Calu3 (cell line): ENCODE measurements around the gene DNAH6. TPM values are rescaled to one million over a fixed set of nuclear protein-coding genes. Genes with fewer than 3 reads are reported as not detected.

Source experiments
- BruUV-seq: library from RNA; stranded (reverse); fragments of 400-500 nt; replicated peaks from 2 replicates; lab custom pipeline; 2021; lab: Mats Ljungman, UMichigan
- CTCF ChIA-PET: fragments of 300-600 bp; sonication (Branson Sonifier 250); formaldehyde crosslinking; loops from one replicate; lab custom pipeline; 2022; ENCODE audit warnings: antibody characterized with exemption; lab: Charles Lee
- DNase-seq: peaks from one replicate; pipeline ENCODE4 v3.0.0; 2022
- H3K27ac Mint-ChIP-seq: one replicate; pipeline ENCODE4 v1.8.0; 2022; ENCODE audit warnings: mixed read lengths; ENCODE audit not compliant: unreplicated experiment
- H3K27me3 Mint-ChIP-seq: one replicate; pipeline ENCODE4 v1.8.0; 2022; ENCODE audit warnings: mixed read lengths; ENCODE audit not compliant: unreplicated experiment
- H3K36me3 Mint-ChIP-seq: one replicate; pipeline ENCODE4 v1.8.0; 2022; ENCODE audit warnings: mild to moderate bottlenecking, moderate library complexity, mixed read lengths; ENCODE audit not compliant: insufficient read depth, unreplicated experiment
- H3K4me1 Mint-ChIP-seq: one replicate; pipeline ENCODE4 v1.8.0; 2022; ENCODE audit warnings: mild to moderate bottlenecking, low read depth, mixed read lengths; ENCODE audit not compliant: unreplicated experiment
- H3K4me3 Mint-ChIP-seq: one replicate; pipeline ENCODE4 v1.8.0; 2022; ENCODE audit warnings: mild to moderate bottlenecking, low read depth, moderate library complexity, mixed read lengths; ENCODE audit not compliant: unreplicated experiment
- H3K9me3 Mint-ChIP-seq: one replicate; pipeline ENCODE4 v1.8.0; 2022; ENCODE audit warnings: low read depth, mixed read lengths; ENCODE audit not compliant: unreplicated experiment
- CTCF ChIP-seq: fragments of 200-600 bp; IDR thresholded peaks from one replicate; pipeline ENCODE4 v1.8.0; 2022; ENCODE audit warnings: antibody characterized with exemption; ENCODE audit not compliant: unreplicated experiment
- intact Hi-C: fragments of 100-400 bp; cut with micrococcal nuclease; formaldehyde crosslinking; loops from one replicate; pipeline ENCODE4 v1.10.0; 2022; ENCODE audit not compliant: unreplicated experiment
- total RNA-seq: library from RNA; stranded (reverse); gene quantifications from 2 replicates; pipeline ENCODE4 v1.2.3, GENCODE V29; 2022

Gene DNAH6
- total RNA-seq, 1 experiment from 2014 or later, result 1.3 TPM

- Mint-ChIP-seq H3K27ac (no peak overlapping the region), H3K4me3 (no peak overlapping the region), H3K27me3 (peaks cover 20% of the 10 kb centered on the region), H3K9me3 (no peaks in the 10 kb centered on the region), H3K36me3 (no peaks in the 10 kb centered on the region), H3K4me1 (no peaks in the 10 kb centered on the region)
- intact Hi-C loops, result no loop called here
- no peak for TF ChIP-seq CTCF
- CTCF ChIA-PET, result no interaction called here
- no peak for DNase-seq
- BruUV-seq, result no TSS peak
Measured at GRCh38 chr2:84729224-84729623, 212.9 kb downstream of the DNAH6 start.

- TF ChIP-seq CTCF, result no peak
- intact Hi-C loops, result loop anchor here (10.0 kb wide), 1 partner anchor 206 kb away; no protein-coding TSS in a partner anchor
- Mint-ChIP-seq H3K27ac (no peak overlapping the region), H3K36me3 (no peaks in the 10 kb centered on the region), H3K4me1 (no peaks in the 10 kb centered on the region), H3K4me3 (no peak overlapping the region), H3K9me3 (no peaks in the 10 kb centered on the region), H3K27me3 (peaks cover 20% of the 10 kb centered on the region)
- DNase-seq, result no peak
- no TSS peak for BruUV-seq
- CTCF ChIA-PET, result no interaction called here
Measured at GRCh38 chr2:84731185-84731584, 214.9 kb downstream of the DNAH6 start.

GRCh38 chr2:84732897-84733778 lies 216.8 kb downstream of the DNAH6 start:
- no peak for DNase-seq
- no peak overlapping the region for H3K4me3 Mint-ChIP-seq
- H3K27ac Mint-ChIP-seq, result no peak overlapping the region
- no TSS peak for BruUV-seq
- no peaks in the 10 kb centered on the region for H3K9me3 Mint-ChIP-seq
- no peaks in the 10 kb centered on the region for H3K36me3 Mint-ChIP-seq
- no peaks in the 10 kb centered on the region for H3K4me1 Mint-ChIP-seq
- intact Hi-C loops, result loop anchor here (10.0 kb wide), 1 partner anchor 208 kb away; no protein-coding TSS in a partner anchor
- TF ChIP-seq CTCF, result no peak
- CTCF ChIA-PET, result no interaction called here
- peaks cover 33% of the 10 kb centered on the region for H3K27me3 Mint-ChIP-seq

- DNase-seq, result no peak
- Mint-ChIP-seq H3K4me3 (no peak overlapping the region), H3K9me3 (no peaks in the 10 kb centered on the region), H3K27me3 (peaks cover 37% of the 10 kb centered on the region), H3K27ac (no peak overlapping the region), H3K4me1 (no peaks in the 10 kb centered on the region), H3K36me3 (no peaks in the 10 kb centered on the region)
- CTCF ChIA-PET, result no interaction called here
- BruUV-seq, result no TSS peak
- TF ChIP-seq CTCF, result no peak
- intact Hi-C loops, result loop anchor here (10.0 kb wide), 1 partner anchor 211 kb away; no protein-coding TSS in a partner anchor
Measured at GRCh38 chr2:84735389-84735788, 219.1 kb downstream of the DNAH6 start.
